ENCODE measurements around the gene CALML4.
"Not testable (repeated sequence)": the region's sequence is repeated elsewhere in the genome, so short reads cannot be mapped to it uniquely, and the experiment has no call there.

- TF ChIP-seq, protein P1, sequence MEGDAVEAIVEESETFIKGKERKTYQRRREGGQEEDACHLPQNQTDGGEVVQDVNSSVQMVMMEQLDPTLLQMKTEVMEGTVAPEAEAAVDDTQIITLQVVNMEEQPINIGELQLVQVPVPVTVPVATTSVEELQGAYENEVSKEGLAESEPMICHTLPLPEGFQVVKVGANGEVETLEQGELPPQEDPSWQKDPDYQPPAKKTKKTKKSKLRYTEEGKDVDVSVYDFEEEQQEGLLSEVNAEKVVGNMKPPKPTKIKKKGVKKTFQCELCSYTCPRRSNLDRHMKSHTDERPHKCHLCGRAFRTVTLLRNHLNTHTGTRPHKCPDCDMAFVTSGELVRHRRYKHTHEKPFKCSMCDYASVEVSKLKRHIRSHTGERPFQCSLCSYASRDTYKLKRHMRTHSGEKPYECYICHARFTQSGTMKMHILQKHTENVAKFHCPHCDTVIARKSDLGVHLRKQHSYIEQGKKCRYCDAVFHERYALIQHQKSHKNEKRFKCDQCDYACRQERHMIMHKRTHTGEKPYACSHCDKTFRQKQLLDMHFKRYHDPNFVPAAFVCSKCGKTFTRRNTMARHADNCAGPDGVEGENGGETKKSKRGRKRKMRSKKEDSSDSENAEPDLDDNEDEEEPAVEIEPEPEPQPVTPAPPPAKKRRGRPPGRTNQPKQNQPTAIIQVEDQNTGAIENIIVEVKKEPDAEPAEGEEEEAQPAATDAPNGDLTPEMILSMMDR (IDR thresholded peaks at IDR 0.05; ENCODE audit: insufficient read depth, low read length): not testable (repeated sequence)
- not testable (repeated sequence) for TF ChIP-seq SPI1 (IDR thresholded peaks at IDR 0.05; ENCODE audit: borderline replicate concordance, low read depth); GABPA (IDR thresholded peaks at IDR 0.05; ENCODE audit: low read depth)
- TF ChIP-seq, protein P2, sequence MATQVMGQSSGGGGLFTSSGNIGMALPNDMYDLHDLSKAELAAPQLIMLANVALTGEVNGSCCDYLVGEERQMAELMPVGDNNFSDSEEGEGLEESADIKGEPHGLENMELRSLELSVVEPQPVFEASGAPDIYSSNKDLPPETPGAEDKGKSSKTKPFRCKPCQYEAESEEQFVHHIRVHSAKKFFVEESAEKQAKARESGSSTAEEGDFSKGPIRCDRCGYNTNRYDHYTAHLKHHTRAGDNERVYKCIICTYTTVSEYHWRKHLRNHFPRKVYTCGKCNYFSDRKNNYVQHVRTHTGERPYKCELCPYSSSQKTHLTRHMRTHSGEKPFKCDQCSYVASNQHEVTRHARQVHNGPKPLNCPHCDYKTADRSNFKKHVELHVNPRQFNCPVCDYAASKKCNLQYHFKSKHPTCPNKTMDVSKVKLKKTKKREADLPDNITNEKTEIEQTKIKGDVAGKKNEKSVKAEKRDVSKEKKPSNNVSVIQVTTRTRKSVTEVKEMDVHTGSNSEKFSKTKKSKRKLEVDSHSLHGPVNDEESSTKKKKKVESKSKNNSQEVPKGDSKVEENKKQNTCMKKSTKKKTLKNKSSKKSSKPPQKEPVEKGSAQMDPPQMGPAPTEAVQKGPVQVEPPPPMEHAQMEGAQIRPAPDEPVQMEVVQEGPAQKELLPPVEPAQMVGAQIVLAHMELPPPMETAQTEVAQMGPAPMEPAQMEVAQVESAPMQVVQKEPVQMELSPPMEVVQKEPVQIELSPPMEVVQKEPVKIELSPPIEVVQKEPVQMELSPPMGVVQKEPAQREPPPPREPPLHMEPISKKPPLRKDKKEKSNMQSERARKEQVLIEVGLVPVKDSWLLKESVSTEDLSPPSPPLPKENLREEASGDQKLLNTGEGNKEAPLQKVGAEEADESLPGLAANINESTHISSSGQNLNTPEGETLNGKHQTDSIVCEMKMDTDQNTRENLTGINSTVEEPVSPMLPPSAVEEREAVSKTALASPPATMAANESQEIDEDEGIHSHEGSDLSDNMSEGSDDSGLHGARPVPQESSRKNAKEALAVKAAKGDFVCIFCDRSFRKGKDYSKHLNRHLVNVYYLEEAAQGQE (IDR thresholded peaks at IDR 0.05; ENCODE audit: insufficient replicate concordance, low read depth): not testable (repeated sequence)
These were observed 20.3 kb upstream of the CALML4 start for GRCh38 chr15:68225442-68225841.

Measured in HL-60 (cell line).